Measurements from ENCODE around the gene DNAH7.

- no peak for TF ChIP-seq CTCF (IDR thresholded peaks at IDR 0.05)
- no peak for TF ChIP-seq EZH2 (IDR thresholded peaks at IDR 0.05; ENCODE audit: borderline replicate concordance, insufficient read depth, low read depth, low read length, poor library complexity, severe bottlenecking)
These were observed 352.2 kb downstream of the DNAH7 start for GRCh38 chr2:195716466-195716865.
